ENCODE results near the gene CYYR1.

GRCh38 chr21:26534517-26534916 is 38.6 kb downstream of the CYYR1 start:
- TF ChIP-seq CREB5 (CRISPR knock-in tag; IDR thresholded peaks at IDR 0.05; ENCODE audit: low read depth): no peak
- TF ChIP-seq ZFP30 (CRISPR knock-in tag; IDR thresholded peaks at IDR 0.05): no peak
- TF ChIP-seq ZNF8 (CRISPR knock-in tag; IDR thresholded peaks at IDR 0.05): no peak
- TF ChIP-seq ZFP3 (CRISPR knock-in tag; IDR thresholded peaks at IDR 0.05): no peak
- no peak for TF ChIP-seq GLIS3 (CRISPR knock-in tag; IDR thresholded peaks at IDR 0.05)
- TF ChIP-seq ZNF565 (CRISPR knock-in tag; conservative IDR thresholded peaks at IDR 0.05; ENCODE audit: low read depth): no peak
- TF ChIP-seq, protein P1, sequence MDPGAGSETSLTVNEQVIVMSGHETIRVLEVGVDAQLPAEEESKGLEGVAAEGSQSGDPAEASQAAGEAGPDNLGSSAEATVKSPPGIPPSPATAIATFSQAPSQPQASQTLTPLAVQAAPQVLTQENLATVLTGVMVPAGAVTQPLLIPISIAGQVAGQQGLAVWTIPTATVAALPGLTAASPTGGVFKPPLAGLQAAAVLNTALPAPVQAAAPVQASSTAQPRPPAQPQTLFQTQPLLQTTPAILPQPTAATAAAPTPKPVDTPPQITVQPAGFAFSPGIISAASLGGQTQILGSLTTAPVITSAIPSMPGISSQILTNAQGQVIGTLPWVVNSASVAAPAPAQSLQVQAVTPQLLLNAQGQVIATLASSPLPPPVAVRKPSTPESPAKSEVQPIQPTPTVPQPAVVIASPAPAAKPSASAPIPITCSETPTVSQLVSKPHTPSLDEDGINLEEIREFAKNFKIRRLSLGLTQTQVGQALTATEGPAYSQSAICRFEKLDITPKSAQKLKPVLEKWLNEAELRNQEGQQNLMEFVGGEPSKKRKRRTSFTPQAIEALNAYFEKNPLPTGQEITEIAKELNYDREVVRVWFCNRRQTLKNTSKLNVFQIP (CRISPR knock-in tag; IDR thresholded peaks at IDR 0.05; ENCODE audit: borderline replicate concordance, low read depth): no peak

All from SK-N-SH treated with all-trans-retinoic acid at 6 μM for 48 hours (cell line).